Chondrocyte (in vitro differentiated cells): Measurements from ENCODE around the gene KRT12. TPM values are rescaled to one million over a fixed set of nuclear protein-coding genes. Genes with fewer than 3 reads are reported as not detected.

Experiments
- DNase-seq: peaks from one replicate; pipeline ENCODE4 v3.0.0; 2021; ENCODE audit warnings: mixed read lengths, low spot score
- H3K27ac Mint-ChIP-seq: one replicate; pipeline ENCODE4 v1.8.0; 2021; ENCODE audit warnings: mild to moderate bottlenecking, moderate library complexity, mixed read lengths; ENCODE audit not compliant: unreplicated experiment
- H3K27me3 Mint-ChIP-seq: 2 replicates; pipeline ENCODE4 v1.8.0; 2021; ENCODE audit warnings: low read depth, mixed read lengths
- H3K36me3 Mint-ChIP-seq: 2 replicates; pipeline ENCODE4 v1.8.0; 2021; ENCODE audit warnings: low read depth, mixed read lengths
- H3K4me1 Mint-ChIP-seq: 2 replicates; pipeline ENCODE4 v1.8.0; 2021; ENCODE audit warnings: low read depth, mild to moderate bottlenecking, mixed read lengths
- H3K4me3 Mint-ChIP-seq: one replicate; pipeline ENCODE4 v1.8.0; 2021; ENCODE audit warnings: mild to moderate bottlenecking, moderate library complexity, mixed read lengths; ENCODE audit not compliant: unreplicated experiment
- H3K9me3 Mint-ChIP-seq: 2 replicates; pipeline ENCODE4 v1.8.0; 2021; ENCODE audit warnings: low read depth, mixed read lengths
- CTCF ChIP-seq: fragments of 200-600 bp; sonication (generic); IDR thresholded peaks from 2 replicates; pipeline ENCODE4 v1.5.0; 2021; ENCODE audit warnings: antibody characterized with exemption, mild to moderate bottlenecking, moderate library complexity
- total RNA-seq: library from RNA; stranded (reverse); gene quantifications from 3 replicates; pipeline ENCODE4 v1.2.1, GENCODE V29; 2021

The KRT12 gene
- total RNA-seq, 1 donor from 2014 or later, result not detected

- Mint-ChIP-seq H3K27me3 (peaks cover 16% of the 10 kb centered on the region), H3K9me3 (no peaks in the 10 kb centered on the region), H3K4me3 (no peak overlapping the region), H3K36me3 (peaks cover 1% of the 10 kb centered on the region), H3K27ac (no peak overlapping the region), H3K4me1 (no peaks in the 10 kb centered on the region)
- no peak for TF ChIP-seq CTCF
- DNase-seq, result no peak
Measured at GRCh38 chr17:40844671-40845107, 22.3 kb downstream of the KRT12 start.

GRCh38 chr17:40843242-40843641 is 23.8 kb downstream of the KRT12 start:
- TF ChIP-seq CTCF, result no peak
- Mint-ChIP-seq H3K4me3 (no peak overlapping the region), H3K27ac (no peak overlapping the region), H3K4me1 (no peaks in the 10 kb centered on the region), H3K36me3 (peaks cover 4% of the 10 kb centered on the region), H3K9me3 (no peaks in the 10 kb centered on the region), H3K27me3 (peaks cover 20% of the 10 kb centered on the region)
- no peak for DNase-seq

DNA sequence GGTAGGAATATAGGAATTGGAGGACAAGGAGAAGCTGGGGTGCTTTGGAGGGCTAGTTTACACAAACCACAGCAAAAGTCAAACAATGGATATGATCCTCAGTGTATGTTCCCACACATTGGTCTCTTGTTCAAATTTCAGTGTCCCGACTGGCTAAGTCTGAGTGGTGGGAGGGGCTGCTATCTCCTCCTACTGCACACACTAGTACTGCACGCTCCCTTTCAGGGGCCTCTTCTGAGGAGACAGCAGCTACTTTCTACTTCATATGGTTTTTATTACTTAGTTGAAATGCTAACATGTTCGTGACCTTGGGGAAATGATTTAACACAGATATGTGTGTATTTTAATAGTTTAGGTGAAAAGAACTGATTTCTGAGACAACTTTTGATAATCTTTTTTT is 25.8 kb downstream of the KRT12 start:
- Mint-ChIP-seq H3K36me3 (peaks cover 4% of the 10 kb centered on the region), H3K9me3 (no peaks in the 10 kb centered on the region), H3K4me1 (no peaks in the 10 kb centered on the region), H3K4me3 (no peak overlapping the region), H3K27me3 (peaks cover 20% of the 10 kb centered on the region), H3K27ac (no peak overlapping the region)
- no peak for TF ChIP-seq CTCF
- DNase-seq, result no peak

GRCh38 chr17:40839194-40839593 is 27.8 kb downstream of the KRT12 start:
- Mint-ChIP-seq H3K9me3 (no peaks in the 10 kb centered on the region), H3K4me1 (no peaks in the 10 kb centered on the region), H3K4me3 (no peak overlapping the region), H3K27me3 (peaks cover 7% of the 10 kb centered on the region), H3K36me3 (peaks cover 11% of the 10 kb centered on the region), H3K27ac (no peak overlapping the region)
- DNase-seq, result no peak
- no peak for TF ChIP-seq CTCF

- Mint-ChIP-seq H3K4me1 (no peaks in the 10 kb centered on the region), H3K9me3 (no peaks in the 10 kb centered on the region), H3K27me3 (peaks cover 4% of the 10 kb centered on the region), H3K27ac (no peak overlapping the region), H3K4me3 (no peak overlapping the region), H3K36me3 (peaks cover 16% of the 10 kb centered on the region)
- TF ChIP-seq CTCF, result no peak
- no peak for DNase-seq
Measured at GRCh38 chr17:40836020-40836419, 31.0 kb downstream of the KRT12 start.
